Prostate gland (tissue), 2 donors: ENCODE data around the gene POLR2H.

Experiments used
- CTCF ChIP-seq, 4 experiments: fragments of 200-600 bp in 2 of 4; fragments of 450-650 bp in 2 of 4; sonication (generic) in 2 of 4; IDR thresholded peaks; 1 replicate in 3 of 4; 2 replicates in 1 of 4; pipeline ENCODE4 v1.5.1; 2016 to 2019; ENCODE audit warnings: antibody characterized with exemption in 4 of 4, mild to moderate bottlenecking in 2 of 4, moderate library complexity in 2 of 4
- POLR2A ChIP-seq: fragments of 450-650 bp; IDR thresholded peaks from one replicate; pipeline ENCODE4 v1.6.1; 2016; ENCODE audit warnings: antibody characterized with exemption, mild to moderate bottlenecking
- POLR2AphosphoS5 ChIP-seq: sonication (generic); formaldehyde crosslinking; IDR thresholded peaks from one replicate; pipeline ENCODE4 v1.6.1; 2017; ENCODE audit warnings: antibody characterized with exemption

- TF ChIP-seq CTCF (IDR thresholded peaks at IDR 0.05) (no peak), POLR2AphosphoS5 (no peak), POLR2A (no peak)
Observed at GRCh38 chr3:184380627-184381260, 19.2 kb downstream of the POLR2H start.
